ENCODE data around the gene ENG.
"Not testable (repeated sequence)": the region's sequence is repeated elsewhere in the genome, so short reads cannot be mapped to it uniquely, and the experiment has no call there.

GRCh38 chr9:127845619-127846018 lies 8.8 kb downstream of the ENG start:
- TF ChIP-seq CTCF (IDR thresholded peaks at IDR 0.05; ENCODE audit: borderline replicate concordance, extremely low read depth, low read length, poor library complexity, severe bottlenecking); EZH2 (IDR thresholded peaks at IDR 0.05; ENCODE audit: borderline replicate concordance, low read depth, low read length, severe bottlenecking): not testable (repeated sequence)

Data from DND-41 (cell line).